CD4-positive, alpha-beta T cell treated with Interleukin-1 beta for 1 hour (primary cell): ENCODE data around the gene LAMA2.

Source experiments
- DNase-seq, 2 donors: peaks; one replicate each; pipeline ENCODE4 v3.0.0-alpha.2; 2020 to 2022

LAMA2 gene

GRCh38 chr6:128903715-128904114 lies 20.8 kb downstream of the LAMA2 start:
- DNase-seq: no peak

- no peak for DNase-seq
Measured at GRCh38 chr6:128914051-128914450, 31.1 kb downstream of the LAMA2 start.

DNA sequence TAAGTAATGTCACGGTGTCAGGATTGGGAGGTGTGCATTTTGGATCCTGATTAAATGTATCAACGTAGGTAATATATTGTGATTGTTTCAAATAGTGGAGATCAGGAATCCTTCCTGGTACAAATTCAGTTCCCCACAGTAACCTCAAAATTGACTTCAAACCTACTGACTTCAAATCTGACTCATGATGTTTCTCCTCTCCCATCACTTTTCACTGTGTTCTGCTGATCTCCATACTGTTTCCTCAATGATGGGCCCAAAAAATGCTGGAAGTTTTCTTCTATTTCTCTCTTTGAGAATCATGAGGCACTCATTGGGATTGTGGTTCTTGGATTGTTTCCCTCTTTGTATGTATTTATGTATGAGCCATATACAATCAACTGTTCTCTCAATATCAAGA lies 35.9 kb downstream of the LAMA2 start:
- no peak for DNase-seq

- DNase-seq: no peak
Measured at GRCh38 chr6:128919412-128920180, 36.7 kb downstream of the LAMA2 start.

DNA sequence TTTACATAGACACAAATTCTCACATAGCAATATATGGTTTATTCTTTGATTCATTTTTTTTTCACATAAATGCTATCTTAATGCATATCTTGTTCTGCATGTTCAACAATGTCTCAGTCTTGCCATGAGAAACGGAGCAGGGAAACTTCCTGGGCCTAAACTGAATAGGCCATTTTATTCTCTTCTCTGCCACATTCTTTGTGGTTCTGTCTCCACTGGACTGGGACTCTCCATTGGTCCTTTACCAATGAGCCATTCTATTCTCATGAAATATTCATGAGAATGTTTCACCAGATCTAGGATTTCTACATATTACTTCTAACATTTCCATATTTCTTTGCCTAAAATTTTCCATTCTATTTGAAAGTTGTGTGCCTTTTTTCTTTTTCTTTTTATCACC lies 42.8 kb downstream of the LAMA2 start:
- no peak for DNase-seq

DNA sequence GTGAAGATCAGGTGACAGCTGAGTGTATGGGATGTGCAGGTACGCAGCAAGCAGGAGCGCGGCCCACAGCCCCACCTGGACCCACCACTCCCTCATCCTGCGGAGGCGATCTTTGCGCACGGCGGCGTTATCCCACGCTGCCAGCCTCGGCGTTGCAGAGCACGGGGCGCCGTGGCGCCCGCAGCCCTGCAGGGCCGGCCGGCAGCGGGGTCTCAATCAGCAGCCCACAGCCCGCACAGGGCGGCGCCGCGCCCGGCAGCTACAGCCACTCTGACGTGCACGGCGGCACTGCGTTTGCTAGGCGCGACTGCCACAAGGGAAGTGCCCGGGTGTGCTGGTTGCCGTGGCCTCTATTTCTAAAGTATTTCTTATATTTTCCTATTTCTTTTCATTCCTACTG lies 46.9 kb downstream of the LAMA2 start:
- no peak for DNase-seq

DNA sequence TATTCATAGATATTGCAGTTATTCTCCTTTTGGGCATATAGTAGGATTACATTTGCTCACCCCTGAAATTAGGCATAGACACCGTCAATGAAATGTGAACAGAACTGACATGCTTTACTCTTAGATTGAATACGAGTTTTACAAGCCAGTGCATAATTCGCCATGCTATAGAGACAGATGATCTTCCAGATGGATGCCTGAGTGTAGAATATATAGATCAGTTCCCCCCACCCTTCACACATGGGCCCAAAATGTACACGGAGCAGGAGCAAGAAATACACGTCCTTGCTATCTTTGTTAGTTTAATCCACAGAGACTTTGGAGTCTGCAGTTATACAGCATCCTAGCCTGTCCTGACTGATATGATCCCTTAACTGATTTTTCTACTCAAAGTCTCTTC lies 47.4 kb downstream of the LAMA2 start:
- no peak for DNase-seq

DNA sequence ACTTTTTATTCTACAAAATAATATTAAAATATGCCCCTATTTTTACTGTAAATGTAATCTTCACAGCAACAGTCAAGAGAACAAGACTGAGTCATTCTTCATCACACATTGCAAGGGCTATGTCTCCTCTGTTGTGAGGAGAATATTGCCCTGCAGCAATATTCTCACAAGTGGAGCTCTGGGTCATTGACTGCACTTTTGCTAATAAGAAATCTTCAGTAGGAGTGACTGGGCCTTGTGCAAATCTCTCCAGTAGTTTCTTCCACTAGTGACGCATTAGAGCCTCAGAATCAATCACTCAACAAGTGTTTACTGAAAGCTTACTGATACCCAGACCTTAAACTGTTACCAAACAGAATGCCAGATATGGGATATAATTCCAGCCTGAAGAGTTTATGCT lies 49.1 kb downstream of the LAMA2 start:
- DNase-seq: no peak

DNA sequence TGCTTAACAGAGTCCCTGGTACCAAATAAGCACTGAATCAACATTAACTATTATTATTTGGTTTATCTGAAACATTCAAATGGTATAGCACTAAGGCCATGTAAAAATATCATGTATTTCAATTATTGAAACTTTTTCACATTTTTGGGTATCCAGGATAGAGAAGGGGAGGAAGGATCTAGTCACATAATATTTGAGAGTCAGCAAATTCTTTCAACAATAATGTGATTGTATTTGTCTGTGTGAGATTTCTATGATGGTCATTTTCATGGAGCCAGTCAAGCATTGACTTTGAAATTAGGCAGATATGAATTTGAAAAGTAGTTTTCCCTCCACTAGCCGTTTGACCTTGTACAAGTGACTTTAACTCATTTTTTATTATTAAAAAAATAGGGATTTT lies 67.9 kb downstream of the LAMA2 start:
- no peak for DNase-seq

DNA sequence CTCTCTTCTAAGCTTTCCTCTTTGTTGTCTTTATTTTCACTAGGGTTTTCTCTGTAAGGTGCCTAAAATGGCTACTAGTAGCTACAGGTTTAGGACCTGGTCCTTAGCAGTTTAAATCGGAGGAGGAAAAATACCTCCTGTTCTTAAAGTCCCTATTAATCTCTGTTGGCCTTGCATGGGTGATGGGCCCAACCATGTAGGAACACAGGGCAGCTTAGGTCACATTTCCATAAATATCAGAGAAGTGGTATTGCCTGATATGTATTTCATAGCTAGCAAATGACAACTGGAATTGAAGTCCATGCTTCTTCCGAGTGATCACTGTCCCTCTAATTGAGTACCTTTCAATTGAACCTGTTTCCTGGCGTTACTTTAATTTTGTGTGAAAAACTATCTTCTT lies 70.0 kb downstream of the LAMA2 start:
- no peak for DNase-seq

GRCh38 chr6:128954308-128955043 lies 71.5 kb downstream of the LAMA2 start:
- no peak for DNase-seq

- no peak for DNase-seq
Measured at GRCh38 chr6:128963561-128963960, 80.6 kb downstream of the LAMA2 start.

DNA sequence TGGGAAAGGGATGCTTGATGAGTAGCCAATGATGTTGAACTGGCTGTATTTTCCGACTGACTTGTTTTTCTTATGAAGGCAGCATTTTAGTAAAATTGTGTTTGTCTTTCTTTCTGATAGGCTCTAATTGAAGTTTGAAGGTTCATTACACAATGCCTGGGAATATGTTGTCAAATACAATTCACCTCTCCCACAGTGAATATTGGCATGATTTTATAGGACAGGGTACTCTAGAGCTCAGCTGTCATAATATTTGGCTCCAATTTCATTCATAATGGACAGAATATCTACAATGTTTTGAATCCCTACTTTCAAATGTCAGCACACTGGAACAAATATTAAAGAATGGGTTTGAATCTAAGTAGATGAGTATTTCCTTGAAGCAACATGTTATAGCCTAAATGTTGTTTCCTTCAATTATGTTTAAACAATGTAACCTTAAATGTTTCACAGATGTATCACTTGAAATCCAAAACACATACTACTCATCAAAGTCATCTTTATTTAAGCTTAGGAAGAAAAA lies 81.4 kb downstream of the LAMA2 start:
- DNase-seq: no peak

DNA sequence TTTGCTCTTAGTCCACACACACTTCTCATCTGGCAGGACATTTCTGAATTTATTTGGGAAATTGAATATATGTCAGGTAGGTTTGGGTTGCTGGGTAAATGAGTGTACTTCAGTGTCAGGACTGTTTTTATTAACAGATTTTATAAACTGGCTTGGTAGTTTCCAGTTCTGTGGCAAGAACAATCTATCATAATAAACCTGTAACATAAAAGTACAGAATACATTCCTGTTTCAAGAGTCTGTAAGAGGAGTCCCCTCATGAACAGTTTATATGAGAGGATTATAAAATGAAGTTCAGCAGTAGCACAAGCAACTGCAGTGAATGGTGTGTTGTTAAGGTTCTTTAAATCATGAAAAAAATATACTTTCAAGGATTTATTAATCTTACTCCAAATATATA lies 81.8 kb downstream of the LAMA2 start:
- DNase-seq: no peak

GRCh38 chr6:128966934-128967333 lies 84.0 kb downstream of the LAMA2 start:
- no peak for DNase-seq

- DNase-seq: no peak
Measured at GRCh38 chr6:128979071-128979470, 96.1 kb downstream of the LAMA2 start.

- no peak for DNase-seq
Measured at GRCh38 chr6:128981716-128982115, 98.8 kb downstream of the LAMA2 start.

DNA sequence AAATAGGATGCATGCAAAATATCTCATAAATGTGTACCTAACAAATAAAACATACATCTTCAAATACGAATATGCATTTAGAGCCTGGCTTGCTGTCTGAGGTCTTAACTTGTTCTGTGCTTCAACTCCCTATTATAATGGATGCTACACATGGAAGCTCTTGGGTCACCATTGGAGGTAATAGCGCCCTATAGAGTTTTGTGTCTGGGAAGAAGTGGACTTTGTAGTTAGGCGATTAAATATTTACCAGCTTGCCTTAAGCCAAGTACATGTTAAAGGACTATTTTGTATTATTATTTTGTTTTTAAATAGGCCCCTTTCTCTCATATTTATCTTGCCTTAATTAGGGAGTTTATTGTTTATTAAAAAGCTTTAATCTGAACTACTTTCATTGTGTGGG lies 107.4 kb downstream of the LAMA2 start:
- no peak for DNase-seq

DNA sequence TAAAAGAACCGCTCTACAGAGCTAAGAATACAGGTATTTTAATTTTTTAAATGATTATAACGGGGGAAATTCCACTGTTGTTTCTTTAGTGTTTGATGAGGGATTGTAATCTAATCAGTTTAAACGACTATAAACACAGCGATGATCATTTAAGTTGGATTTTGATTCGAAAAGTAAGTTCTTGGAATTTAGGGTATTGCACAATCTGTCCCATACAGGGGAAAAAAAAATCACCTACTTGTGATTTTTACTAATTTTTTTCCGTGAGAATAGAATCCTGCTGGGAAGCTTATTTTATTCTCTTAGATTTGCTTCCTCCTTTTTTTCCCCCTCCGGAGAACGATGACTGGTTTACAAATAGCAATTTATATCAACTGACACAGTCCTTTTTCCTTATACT lies 108.0 kb downstream of the LAMA2 start:
- no peak for DNase-seq

DNA sequence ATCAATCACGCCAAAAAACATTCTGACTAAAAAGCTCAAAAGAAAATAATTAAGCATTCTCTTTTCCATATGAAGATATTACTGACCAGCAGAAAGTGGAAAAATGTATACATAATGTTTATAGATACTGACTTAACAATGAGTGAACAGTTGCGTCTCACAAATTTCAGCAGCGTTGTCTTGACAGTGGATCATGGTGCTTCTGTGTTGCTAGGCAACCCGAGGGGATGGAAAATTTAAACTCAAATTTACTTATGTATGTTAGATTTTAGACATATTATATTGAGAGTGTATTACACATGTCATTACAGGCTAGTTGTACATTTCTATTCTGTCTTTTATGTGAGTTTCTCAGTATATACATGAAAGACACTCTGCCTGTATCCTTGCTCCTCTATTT lies 110.2 kb downstream of the LAMA2 start:
- DNase-seq: no peak

DNA sequence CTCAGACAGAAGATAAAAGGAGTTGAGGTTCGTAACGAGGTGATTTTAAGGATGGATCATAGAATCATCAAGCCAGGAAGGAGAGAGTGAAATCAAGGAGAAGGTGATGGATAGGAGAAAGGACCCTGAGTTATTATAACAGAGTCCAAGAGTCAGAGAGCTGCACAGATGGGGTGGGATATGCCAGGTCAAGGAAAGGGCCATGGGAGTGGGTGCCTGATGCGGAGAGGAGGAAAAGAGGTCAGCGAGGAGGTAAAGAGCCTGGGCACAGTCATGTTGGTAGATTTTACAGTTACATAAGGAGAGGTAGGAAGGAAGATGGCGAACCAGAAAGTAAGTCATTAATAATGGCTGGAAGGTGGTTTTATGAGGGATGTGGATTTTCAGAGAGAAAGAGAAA lies 114.9 kb downstream of the LAMA2 start:
- no peak for DNase-seq

- DNase-seq: no peak
Measured at GRCh38 chr6:129006724-129007514, 124.0 kb downstream of the LAMA2 start.

DNA sequence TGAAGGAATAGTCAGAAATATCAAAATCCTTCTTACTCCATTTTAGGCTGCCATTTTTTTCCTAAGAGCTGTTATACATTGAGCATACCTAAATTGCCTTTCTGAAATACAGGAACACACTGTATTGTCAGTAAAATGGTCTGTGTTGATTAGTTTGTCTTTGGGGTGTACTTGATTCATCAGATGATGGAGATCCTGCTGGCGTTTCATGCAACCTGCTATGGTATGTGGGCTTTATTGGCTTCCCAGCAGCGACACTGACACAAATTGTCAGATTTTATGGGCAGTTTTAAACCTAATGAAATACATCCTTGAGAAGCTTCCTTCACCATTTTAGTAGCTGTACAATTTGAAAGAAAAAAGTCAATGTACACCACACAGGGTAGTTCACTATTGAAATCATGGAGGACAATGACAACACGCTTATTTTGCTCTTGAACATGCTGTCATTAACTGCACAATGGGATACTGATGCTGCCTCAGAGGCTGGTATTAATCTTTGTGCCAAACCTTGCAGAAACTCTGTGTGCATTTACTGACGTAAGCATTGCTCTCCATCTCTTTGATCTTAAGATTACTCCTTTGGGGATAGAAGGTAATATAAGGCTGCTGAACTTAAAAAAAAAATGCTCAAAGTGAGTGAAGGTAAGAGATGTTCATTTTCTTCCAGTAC lies 124.9 kb downstream of the LAMA2 start:
- DNase-seq: no peak
